Myocyte (in vitro differentiated cells): ENCODE data around the gene FRMPD4. TPM values are rescaled to one million over a fixed set of nuclear protein-coding genes. Genes with fewer than 3 reads are reported as not detected.

Experiments used
- DNase-seq: peaks from one replicate; pipeline ENCODE4 v3.0.0-alpha.2; 2012; ENCODE audit warnings: low read depth
- total RNA-seq: library from RNA; depleted of rRNA; stranded (reverse); fragments of >200 nt; gene quantifications from 2 replicates; pipeline ENCODE4 v1.2.3, GENCODE V29; 2014

FRMPD4 gene
- total RNA-seq, 1 donor from 2014 or later = 0.56 TPM

- DNase-seq = peak; percentile 16
Measured at GRCh38 chrX:12721042-12721441, 582.8 kb downstream of the FRMPD4 start.

- DNase-seq = no peak
Measured at GRCh38 chrX:12722314-12722713, 584.0 kb downstream of the FRMPD4 start.

GRCh38 chrX:12741416-12741815, 603.1 kb downstream of the FRMPD4 start:
- peak; percentile 24 for DNase-seq

GRCh38 chrX:12747433-12747832, 609.2 kb downstream of the FRMPD4 start:
- no peak for DNase-seq

- DNase-seq = no peak
Measured at GRCh38 chrX:12751887-12752286, 613.6 kb downstream of the FRMPD4 start.

GRCh38 chrX:12753366-12753765, 615.1 kb downstream of the FRMPD4 start:
- DNase-seq = peak; percentile 65

GRCh38 chrX:12758291-12758690, 620.0 kb downstream of the FRMPD4 start:
- DNase-seq = peak; percentile 11

GRCh38 chrX:12767856-12768255, 629.6 kb downstream of the FRMPD4 start:
- peak; percentile 16 for DNase-seq

- no peak for DNase-seq
Measured at GRCh38 chrX:12768491-12768890, 630.2 kb downstream of the FRMPD4 start.

GRCh38 chrX:12770440-12770839, 632.2 kb downstream of the FRMPD4 start:
- DNase-seq = peak; percentile 34

- no peak for DNase-seq
Measured at GRCh38 chrX:12771445-12772069, 633.3 kb downstream of the FRMPD4 start.
